DMS79 treated with DMSO at 0.1 percent for 48 hours (cell line): ENCODE data around the gene RBMS3.

Experiments
- DNase-seq: peaks from one replicate; lab custom pipeline; 2025; lab: John Stamatoyannopoulos, UW

Gene RBMS3

GRCh38 chr3:29679944-29680343 is 399.1 kb downstream of the RBMS3 start:
- no peak for DNase-seq

- DNase-seq: no peak
These were observed 402.4 kb downstream of the RBMS3 start for GRCh38 chr3:29683018-29683993.

GRCh38 chr3:29686889-29687592 is 406.2 kb downstream of the RBMS3 start:
- DNase-seq: no peak

- no peak for DNase-seq
These were observed 409.9 kb downstream of the RBMS3 start for GRCh38 chr3:29690686-29691353.

- no peak for DNase-seq
These were observed 413.0 kb downstream of the RBMS3 start for GRCh38 chr3:29693863-29694262.

- DNase-seq: no peak
These were observed 413.5 kb downstream of the RBMS3 start for GRCh38 chr3:29694331-29694730.

- DNase-seq: no peak
These were observed 413.9 kb downstream of the RBMS3 start for GRCh38 chr3:29694783-29695182.

GRCh38 chr3:29695201-29695600 is 414.3 kb downstream of the RBMS3 start:
- no peak for DNase-seq

GRCh38 chr3:29695643-29696198 is 414.9 kb downstream of the RBMS3 start:
- DNase-seq: no peak

GRCh38 chr3:29696311-29696710 is 415.4 kb downstream of the RBMS3 start:
- DNase-seq: no peak

- DNase-seq: no peak
These were observed 417.1 kb downstream of the RBMS3 start for GRCh38 chr3:29697989-29698388.

GRCh38 chr3:29700256-29700655 is 419.4 kb downstream of the RBMS3 start:
- no peak for DNase-seq

- no peak for DNase-seq
These were observed 420.6 kb downstream of the RBMS3 start for GRCh38 chr3:29701326-29701983.

GRCh38 chr3:29705906-29706844 is 425.3 kb downstream of the RBMS3 start:
- no peak for DNase-seq

GRCh38 chr3:29708884-29709283 is 428.0 kb downstream of the RBMS3 start:
- no peak for DNase-seq

GRCh38 chr3:29711255-29711771 is 430.4 kb downstream of the RBMS3 start:
- no peak for DNase-seq

GRCh38 chr3:29716213-29716612 is 435.3 kb downstream of the RBMS3 start:
- DNase-seq: no peak

GRCh38 chr3:29718661-29719065 is 437.8 kb downstream of the RBMS3 start:
- no peak for DNase-seq

- no peak for DNase-seq
These were observed 439.8 kb downstream of the RBMS3 start for GRCh38 chr3:29720665-29721064.

GRCh38 chr3:29721789-29722188 is 440.9 kb downstream of the RBMS3 start:
- DNase-seq: no peak
